Naive thymus-derived CD8-positive, alpha-beta T cell (primary cell): ENCODE measurements around the gene COPB2. TPM values are rescaled to one million over a fixed set of nuclear protein-coding genes. Genes with fewer than 3 reads are reported as not detected.
A peak's percentile ranks its signal among the peaks of the same experiment; 100 is the strongest.

Experiments used
- ATAC-seq, 2 donors: fragments of 150-1000 bp; cut with Tn5 transposase in 1 of 2; sonication (Bioruptor Pico), chemical (Tn5 transposase) in 1 of 2; 1 replicate in 1 of 2; 2 replicates in 1 of 2; pipeline ENCODE4 v1.10.0; 2021; ENCODE audit warnings: mild to moderate bottlenecking in 2 of 2, moderate library complexity in 2 of 2
- POLR2A ChIA-PET: fragments of 350-600 bp; sonication (Branson Sonifier 250); formaldehyde crosslinking; loops from one replicate; lab custom pipeline; 2021; ENCODE audit warnings: antibody characterized with exemption; lab: Charles Lee
- DNase-seq, 10 donors: peaks; one replicate each; pipeline versions ENCODE4 v3.0.0 to v3.0.0-alpha.2; 2020 to 2022
- H3K27ac Mint-ChIP-seq, 10 donors: one replicate each; pipeline ENCODE4 v1.8.0; 2020 to 2022; ENCODE audit warnings: mild to moderate bottlenecking in 10 of 10, mixed read lengths in 10 of 10, moderate library complexity in 4 of 10, inconsistent platforms in 1 of 10
- H3K27me3 Mint-ChIP-seq, 5 donors: one replicate each; pipeline ENCODE4 v1.8.0; 2021 to 2022; ENCODE audit warnings: mixed read lengths in 5 of 5
- H3K36me3 Mint-ChIP-seq, 3 donors: one replicate each; pipeline ENCODE4 v1.8.0; 2020 to 2022; ENCODE audit warnings: mixed read lengths in 3 of 3, mild to moderate bottlenecking in 2 of 3, inconsistent platforms in 1 of 3
- H3K4me1 Mint-ChIP-seq, 4 donors: one replicate each; pipeline ENCODE4 v1.8.0; 2021 to 2022; ENCODE audit warnings: mixed read lengths in 4 of 4
- H3K4me3 Mint-ChIP-seq, 10 donors: one replicate each; pipeline ENCODE4 v1.8.0; 2020 to 2022; ENCODE audit warnings: mild to moderate bottlenecking in 10 of 10, mixed read lengths in 10 of 10, moderate library complexity in 6 of 10, inconsistent platforms in 1 of 10
- H3K9me3 Mint-ChIP-seq, 9 donors: one replicate each; pipeline ENCODE4 v1.8.0; 2020 to 2022; ENCODE audit warnings: mixed read lengths in 9 of 9, mild to moderate bottlenecking in 3 of 9, inconsistent platforms in 1 of 9, moderate library complexity in 1 of 9
- polyA plus RNA-seq, 3 donors: library from polyadenylated mRNA; unstranded; fragments of 300-500 nt; fragmentation: Illumina TruSeq; gene quantifications; one replicate each; pipeline ENCODE4 v1.2.3, GENCODE V29; 2021
- total RNA-seq, 8 experiments: library from RNA in 2 of 8; stranded (reverse) in 2 of 8; gene quantifications; one replicate each; pipeline ENCODE4 v1.2.3 and lab custom pipeline; 2021 to 2026

COPB2 gene
- 10 to 100 TPM; 62.9 to 66.1 TPM for total RNA-seq
- polyA plus RNA-seq: 10 to 100 TPM; 40.3 to 65.2 (median 42.7) TPM
- 52.2 to 217 (median 143) reads per million in 6 experiments for total RNA-seq (lab: John Stamatoyannopoulos, UW)

DNA sequence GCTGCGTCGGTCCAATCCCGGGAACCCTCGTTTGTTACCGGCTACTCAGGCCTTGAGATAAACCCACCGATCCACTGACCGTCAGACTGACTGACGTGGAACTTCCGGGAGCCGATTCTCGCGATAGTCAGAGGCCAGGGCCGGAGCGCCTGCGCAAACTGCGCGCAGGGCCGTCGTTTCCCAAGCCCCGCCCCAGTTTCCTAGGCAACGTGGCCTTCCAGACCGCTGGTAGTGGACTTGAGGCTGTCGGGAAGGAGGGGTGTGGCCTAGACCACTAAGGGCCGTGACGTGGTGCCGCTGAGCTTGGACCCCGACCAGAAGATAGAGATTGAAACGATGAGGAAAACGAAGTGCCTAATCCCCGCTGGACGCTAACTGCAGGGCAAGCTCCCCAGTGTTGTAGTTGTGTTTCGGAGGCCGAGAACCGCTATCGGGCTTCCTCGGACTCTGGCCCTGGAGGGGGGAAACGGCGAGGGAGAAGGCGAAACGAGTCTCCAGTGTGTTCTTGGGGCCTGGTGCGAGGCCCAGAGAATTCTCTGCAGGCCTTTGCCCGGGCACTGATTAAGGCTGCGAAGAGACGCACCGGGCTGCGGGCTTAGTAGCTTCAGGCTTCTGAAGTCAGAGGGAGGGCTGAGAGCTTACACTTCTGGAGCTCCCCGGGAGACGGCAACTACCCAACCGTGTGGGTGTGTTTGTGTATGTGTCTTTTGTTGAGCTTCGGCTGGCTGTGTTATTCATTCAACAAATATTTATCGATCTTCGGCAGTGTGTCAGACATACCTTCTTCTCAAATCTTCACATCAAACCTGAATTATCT is at the start of gene COPB2:
Gene COPB2 (minus strand): TSS at position 96 of the 817 bp plus-strand sequence. CDS start 97 bp downstream, outside the sequence.
- Mint-ChIP-seq H3K4me3 (peak within 1 kb of the TSS; percentile 85 to 100 (median 99)), H3K4me1 (peaks cover 25 to 56% (median 46%) of the 10 kb centered on the region in 4 donors), H3K9me3 (no peaks in the 10 kb centered on the region), H3K27ac (peak within 1 kb of the TSS; percentile 99 to 100 (median 100)), H3K36me3 (peaks cover 0 to 8% (median 5%) of the 10 kb centered on the region in 3 donors), H3K27me3 (no peaks in the 10 kb centered on the region)
- POLR2A ChIA-PET: interaction anchor here (1.0 to 1.3 kb wide), 2 partner anchors 46 to 1215 kb away, joined by 4 read pairs; partner anchors contain the start of genes DBR1 and MRPS22
- ATAC-seq: peak; percentile 85 to 88
- peak; percentile 90 to 97 (median 92) for DNase-seq

DNA sequence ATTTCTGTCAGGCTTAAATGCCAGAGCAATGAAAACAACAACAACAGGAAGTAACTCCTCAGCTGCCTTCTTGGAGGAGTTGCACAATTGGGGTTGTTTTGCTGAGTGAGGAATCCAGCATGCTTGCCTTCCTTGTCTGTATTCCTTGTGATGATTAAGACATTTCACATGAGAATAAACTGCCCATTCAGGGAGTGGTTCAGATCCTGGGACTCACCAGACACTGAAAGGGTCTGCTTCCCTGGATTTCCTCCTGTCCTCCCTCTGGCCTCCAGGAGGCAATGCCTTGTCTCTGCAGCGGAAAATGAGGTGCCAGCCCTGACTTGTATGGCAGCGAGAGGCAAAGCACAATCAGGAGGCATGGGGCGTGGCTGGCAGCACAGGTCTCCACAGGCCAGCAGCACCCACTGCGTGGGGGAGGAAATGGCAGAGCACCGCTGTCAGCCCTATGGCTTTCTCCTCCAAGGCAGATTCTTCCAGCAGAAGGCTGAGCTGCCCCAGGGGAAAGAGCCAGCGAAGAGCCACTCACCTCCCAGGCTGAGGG is 45.4 kb upstream of the COPB2 start:
- POLR2A ChIA-PET: no interaction called here
- Mint-ChIP-seq H3K4me3 (no peak overlapping the region), H3K4me1 (no peaks in the 10 kb centered on the region), H3K9me3 (peaks cover 0 to 2% (median 0%) of the 10 kb centered on the region in 9 donors), H3K27ac (no peak overlapping the region), H3K27me3 (no peaks in the 10 kb centered on the region), H3K36me3 (peaks cover 0 to 21% (median 13%) of the 10 kb centered on the region in 3 donors)
- ATAC-seq (no peak), DNase-seq (no peak)

DNA sequence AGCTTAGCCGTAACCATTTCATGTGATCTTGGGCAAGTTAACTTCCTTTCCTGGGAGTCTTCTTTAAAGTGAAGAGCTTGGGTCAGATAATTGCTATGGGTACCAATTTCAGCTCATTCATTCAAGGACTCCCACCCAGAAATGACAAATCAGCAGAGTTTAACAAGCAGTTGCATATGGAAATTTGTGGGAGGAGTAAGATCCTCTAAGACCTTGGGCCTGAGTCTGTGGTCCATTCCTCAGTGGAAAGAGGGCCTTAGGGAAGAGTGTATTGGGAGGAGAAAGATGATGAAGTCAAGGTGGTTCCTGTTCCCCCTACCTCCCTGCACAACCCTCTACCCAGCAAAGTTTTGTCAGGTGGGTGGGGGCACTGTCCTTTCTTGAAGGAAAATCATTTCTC is 44.8 kb upstream of the COPB2 start:
- Mint-ChIP-seq H3K4me1 (no peaks in the 10 kb centered on the region), H3K27me3 (no peaks in the 10 kb centered on the region), H3K4me3 (no peak overlapping the region), H3K9me3 (peaks cover 0 to 2% (median 0%) of the 10 kb centered on the region in 9 donors), H3K36me3 (peaks cover 0 to 21% (median 13%) of the 10 kb centered on the region in 3 donors), H3K27ac (peak overlapping the region in 1 of 10 donors; percentile 15)
- POLR2A ChIA-PET: no interaction called here
- ATAC-seq (no peak), DNase-seq (no peak)

- Mint-ChIP-seq H3K27ac (no peak overlapping the region), H3K9me3 (peaks cover 0 to 2% (median 0%) of the 10 kb centered on the region in 9 donors), H3K4me3 (no peak overlapping the region), H3K4me1 (no peaks in the 10 kb centered on the region), H3K27me3 (no peaks in the 10 kb centered on the region), H3K36me3 (peaks cover 0 to 21% (median 13%) of the 10 kb centered on the region in 3 donors)
- no peak for DNase-seq
- ATAC-seq: no peak
- POLR2A ChIA-PET: interaction anchor here (0.7 kb wide), 1 partner anchor 772 kb away, joined by 3 read pairs; no protein-coding TSS in a partner anchor
Measured at GRCh38 chr3:139433089-139433488, 43.6 kb upstream of the COPB2 start.

GRCh38 chr3:139430493-139430892 is 41.0 kb upstream of the COPB2 start:
- DNase-seq (no peak), ATAC-seq (no peak)
- Mint-ChIP-seq H3K27ac (no peak overlapping the region), H3K27me3 (no peaks in the 10 kb centered on the region), H3K9me3 (peaks cover 0 to 2% (median 0%) of the 10 kb centered on the region in 9 donors), H3K4me3 (no peak overlapping the region), H3K4me1 (no peaks in the 10 kb centered on the region), H3K36me3 (peaks cover 0 to 20% (median 16%) of the 10 kb centered on the region in 3 donors)
- POLR2A ChIA-PET: no interaction called here

DNA sequence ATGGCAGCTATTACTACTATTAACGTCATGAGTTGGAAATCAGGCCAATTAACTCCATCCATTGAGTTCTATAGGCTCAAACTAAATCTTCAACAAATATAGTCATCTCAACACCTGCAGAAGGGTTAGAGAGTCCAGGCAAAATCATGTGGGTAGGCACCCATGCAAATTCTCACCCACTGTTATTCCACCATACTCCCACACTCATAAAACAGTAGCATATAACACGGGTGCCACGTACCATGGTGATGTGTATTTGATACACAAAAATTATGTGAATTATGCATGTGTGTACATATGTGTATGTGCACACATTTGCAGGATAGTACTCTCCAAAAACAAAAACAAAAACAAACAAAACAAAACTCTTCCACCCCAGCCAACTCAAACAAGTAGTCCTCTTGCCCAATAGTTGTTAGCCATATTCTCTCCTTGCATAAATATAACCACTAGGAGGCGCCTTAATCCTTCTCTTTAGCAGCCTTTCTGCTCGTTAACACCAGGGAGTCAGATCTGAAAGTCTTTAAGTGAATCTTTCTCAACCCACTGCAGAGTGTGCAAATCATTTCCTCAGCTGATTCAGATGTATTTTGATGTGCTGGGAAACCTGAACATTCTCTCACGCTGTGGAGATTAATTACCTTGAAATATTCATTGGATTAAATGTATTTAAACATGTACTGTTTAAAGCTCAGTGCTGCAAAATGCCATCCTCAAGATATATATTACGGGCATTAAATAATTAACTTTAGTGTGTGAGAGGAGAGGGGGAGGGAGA is 38.0 kb upstream of the COPB2 start:
- H3K9me3 Mint-ChIP-seq: no peaks in the 10 kb centered on the region
- DNase-seq (peak in 5 of 10 donors; percentile 5 to 58 (median 46)), ATAC-seq (peak in 1 of 2 donors; percentile 47)
- H3K4me3 Mint-ChIP-seq: no peak overlapping the region
- peaks cover 0 to 25% (median 19%) of the 10 kb centered on the region in 3 donors for H3K36me3 Mint-ChIP-seq
- POLR2A ChIA-PET: no interaction called here
- no peaks in the 10 kb centered on the region for H3K27me3 Mint-ChIP-seq
- no peaks in the 10 kb centered on the region for H3K4me1 Mint-ChIP-seq
- no peak overlapping the region for H3K27ac Mint-ChIP-seq

GRCh38 chr3:139425745-139426400 is 36.4 kb upstream of the COPB2 start:
- DNase-seq (no peak), ATAC-seq (no peak)
- no peaks in the 10 kb centered on the region for H3K27me3 Mint-ChIP-seq
- H3K36me3 Mint-ChIP-seq: peaks cover 0 to 22% (median 15%) of the 10 kb centered on the region in 3 donors
- no peak overlapping the region for H3K27ac Mint-ChIP-seq
- H3K9me3 Mint-ChIP-seq: no peaks in the 10 kb centered on the region
- H3K4me3 Mint-ChIP-seq: no peak overlapping the region
- H3K4me1 Mint-ChIP-seq: no peaks in the 10 kb centered on the region
- POLR2A ChIA-PET: no interaction called here

DNA sequence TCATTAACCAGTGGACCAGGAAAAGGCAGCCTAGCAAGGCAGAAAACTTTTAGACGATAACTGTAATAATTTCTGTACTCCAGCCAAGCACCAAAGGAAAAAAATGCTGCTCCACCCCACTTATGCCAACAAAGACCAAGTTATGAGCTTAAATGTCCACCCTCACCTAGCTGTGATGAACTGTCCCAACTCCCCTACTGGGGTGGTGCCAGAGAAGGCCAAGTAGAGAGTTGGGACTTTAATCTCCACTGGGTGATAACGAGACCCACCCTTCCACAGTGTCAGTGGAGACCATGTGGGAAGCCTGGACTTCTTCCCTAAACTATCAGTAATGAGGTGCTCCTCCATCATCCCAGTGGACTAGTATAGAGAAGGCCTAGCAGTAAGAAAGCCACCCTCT is 33.8 kb upstream of the COPB2 start:
- H3K36me3 Mint-ChIP-seq: peaks cover 0 to 22% (median 21%) of the 10 kb centered on the region in 3 donors
- no peak overlapping the region for H3K27ac Mint-ChIP-seq
- H3K4me1 Mint-ChIP-seq: no peaks in the 10 kb centered on the region
- H3K27me3 Mint-ChIP-seq: no peaks in the 10 kb centered on the region
- no peak overlapping the region for H3K4me3 Mint-ChIP-seq
- POLR2A ChIA-PET: no interaction called here
- ATAC-seq: no peak
- H3K9me3 Mint-ChIP-seq: peaks cover 0 to 2% (median 0%) of the 10 kb centered on the region in 9 donors
- DNase-seq: no peak

GRCh38 chr3:139421460-139421859 is 32.0 kb upstream of the COPB2 start:
- POLR2A ChIA-PET: no interaction called here
- H3K4me1 Mint-ChIP-seq: no peaks in the 10 kb centered on the region
- no peak overlapping the region for H3K27ac Mint-ChIP-seq

GRCh38 chr3:139421040-139421439 is 31.6 kb upstream of the COPB2 start:
- H3K4me3 Mint-ChIP-seq: no peak overlapping the region
- no peaks in the 10 kb centered on the region for H3K4me1 Mint-ChIP-seq
- POLR2A ChIA-PET: no interaction called here
- no peak overlapping the region for H3K27ac Mint-ChIP-seq
- DNase-seq (no peak), ATAC-seq (no peak)
- peaks cover 5 to 22% (median 18%) of the 10 kb centered on the region in 9 donors for H3K9me3 Mint-ChIP-seq
- H3K27me3 Mint-ChIP-seq: no peaks in the 10 kb centered on the region
- peaks cover 16 to 41% (median 22%) of the 10 kb centered on the region in 3 donors for H3K36me3 Mint-ChIP-seq

More at GRCh38 chr3:139421460-139421859, 32.0 kb upstream of the COPB2 start:
- DNase-seq (no peak), ATAC-seq (no peak)
- peaks cover 12 to 38% (median 22%) of the 10 kb centered on the region in 3 donors for H3K36me3 Mint-ChIP-seq
- H3K4me3 Mint-ChIP-seq: no peak overlapping the region
- no peaks in the 10 kb centered on the region for H3K27me3 Mint-ChIP-seq
- peaks cover 4 to 18% (median 15%) of the 10 kb centered on the region in 9 donors for H3K9me3 Mint-ChIP-seq

- no peak overlapping the region for H3K27ac Mint-ChIP-seq
- peaks cover 7 to 60% (median 40%) of the 10 kb centered on the region in 3 donors for H3K36me3 Mint-ChIP-seq
- no peak overlapping the region for H3K4me3 Mint-ChIP-seq
- ATAC-seq: no peak
- no peaks in the 10 kb centered on the region for H3K4me1 Mint-ChIP-seq
- DNase-seq: no peak
- POLR2A ChIA-PET: no interaction called here
- peaks cover 19 to 51% (median 46%) of the 10 kb centered on the region in 9 donors for H3K9me3 Mint-ChIP-seq
- H3K27me3 Mint-ChIP-seq: no peaks in the 10 kb centered on the region
Measured at GRCh38 chr3:139418144-139418543, 28.7 kb upstream of the COPB2 start.

- H3K27me3 Mint-ChIP-seq: no peaks in the 10 kb centered on the region
- H3K27ac Mint-ChIP-seq: no peak overlapping the region
- H3K36me3 Mint-ChIP-seq: peaks cover 4 to 67% (median 55%) of the 10 kb centered on the region in 3 donors
- ATAC-seq (no peak), DNase-seq (no peak)
- no peak overlapping the region for H3K4me3 Mint-ChIP-seq
- H3K9me3 Mint-ChIP-seq: peaks cover 28 to 70% (median 65%) of the 10 kb centered on the region in 9 donors
- H3K4me1 Mint-ChIP-seq: no peaks in the 10 kb centered on the region
- POLR2A ChIA-PET: no interaction called here
Measured at GRCh38 chr3:139416275-139416674, 26.8 kb upstream of the COPB2 start.
